IMR-90 (cell line): ENCODE data around the gene SARDH. TPM values are rescaled to one million over a fixed set of nuclear protein-coding genes. Genes with fewer than 3 reads are reported as not detected.

Source experiments
- ATAC-seq: fragments of 200-7000 bp; cut with Tn5 transposase; 2 replicates; pipeline ENCODE4 v1.9.1; 2020; ENCODE audit warnings: low read depth, mild to moderate bottlenecking, moderate library complexity
- BruUV-seq: library from RNA; stranded (reverse); fragments of 400-500 nt; replicated peaks from 2 replicates; lab custom pipeline; 2021; lab: Mats Ljungman, UMichigan
- CTCF ChIA-PET: fragments of 300-600 bp; formaldehyde crosslinking; extraction: SDS; loops from one replicate; lab custom pipeline; 2021; ENCODE audit warnings: antibody characterized with exemption; lab: Yijun Ruan, JAX
- POLR2A ChIA-PET: fragments of 300-600 bp; sonication (Branson Sonifier 250); formaldehyde crosslinking; loops from one replicate; lab custom pipeline; 2022; ENCODE audit warnings: antibody characterized with exemption; ENCODE audit not compliant: unreplicated experiment; lab: Charles Lee
- DNase-seq: peaks from one replicate; pipeline ENCODE4 v3.0.0; 2013
- H2AFZ ChIP-seq: replicated peaks from 2 replicates; pipeline ENCODE3; 2013; ENCODE audit warnings: low read length, mild to moderate bottlenecking; ENCODE audit not compliant: poor library complexity
- H2AK5ac ChIP-seq: 2 replicates; pipeline ENCODE4 v1.6.1; 2013; ENCODE audit warnings: low read depth, low read length, inconsistent platforms
- H2AK9ac ChIP-seq: replicated peaks from 2 replicates; pipeline ENCODE3; 2013; ENCODE audit warnings: mild to moderate bottlenecking, low read depth, low read length, moderate library complexity; ENCODE audit not compliant: poor library complexity
- H2BK120ac ChIP-seq: 2 replicates; pipeline ENCODE4 v1.6.1; 2013; ENCODE audit warnings: low read depth, low read length, inconsistent platforms
- H2BK15ac ChIP-seq: 3 replicates; pipeline ENCODE4 v1.6.1; 2013; ENCODE audit warnings: low read depth, low read length, inconsistent platforms
- H2BK20ac ChIP-seq: 2 replicates; pipeline ENCODE4 v1.6.1; 2013; ENCODE audit warnings: low read depth, mild to moderate bottlenecking, inconsistent platforms, low read length, moderate library complexity
- H2BK5ac ChIP-seq: 2 replicates; pipeline ENCODE4 v1.6.1; 2013; ENCODE audit warnings: mild to moderate bottlenecking, low read depth, low read length, inconsistent platforms; ENCODE audit not compliant: poor library complexity, severe bottlenecking
- H3K14ac ChIP-seq: replicated peaks from 2 replicates; pipeline ENCODE4 v1.6.1; 2013; ENCODE audit warnings: low read depth, low read length, inconsistent platforms
- H3K18ac ChIP-seq: 2 replicates; pipeline ENCODE4 v1.6.1; 2013; ENCODE audit warnings: low read depth, low read length, control low read depth
- H3K23ac ChIP-seq: 2 replicates; pipeline ENCODE4 v1.6.1; 2013; ENCODE audit warnings: low read depth, low read length, inconsistent platforms
- H3K27ac ChIP-seq: 2 replicates; pipeline ENCODE4 v1.5.1; 2013; ENCODE audit warnings: mild to moderate bottlenecking, control low read depth, low read length; ENCODE audit not compliant: insufficient read depth
- H3K27me3 ChIP-seq: 2 replicates; pipeline ENCODE4 v1.6.1; 2013; ENCODE audit warnings: low read length; ENCODE audit not compliant: control insufficient read depth, insufficient read depth
- H3K36me3 ChIP-seq: 2 replicates; pipeline ENCODE4 v1.6.1; 2013; ENCODE audit warnings: low read length, mixed read lengths; ENCODE audit not compliant: control insufficient read depth, insufficient read depth
- H3K4ac ChIP-seq: 2 replicates; pipeline ENCODE4 v1.6.1; 2013; ENCODE audit warnings: low read depth, low read length, inconsistent platforms
- H3K4me1 ChIP-seq: 2 replicates; pipeline ENCODE4 v1.6.1; 2013; ENCODE audit warnings: low read length, mixed read lengths; ENCODE audit not compliant: control insufficient read depth, insufficient read depth
- H3K4me2 ChIP-seq: 2 replicates; pipeline ENCODE4 v1.6.1; 2013; ENCODE audit warnings: low read depth, mild to moderate bottlenecking, control low read depth, low read length, moderate library complexity
- H3K4me3 ChIP-seq: 2 replicates; pipeline ENCODE4 v1.5.1; 2013; ENCODE audit warnings: low read depth, mild to moderate bottlenecking, control low read depth, low read length, moderate library complexity; ENCODE audit not compliant: insufficient read depth
- H3K56ac ChIP-seq: 2 replicates; pipeline ENCODE4 v1.6.1; 2013; ENCODE audit warnings: low read length, inconsistent platforms; ENCODE audit not compliant: insufficient read depth; ENCODE audit errors: extremely low read depth
- H3K79me1 ChIP-seq, 2 experiments: 2 replicates each; pipeline ENCODE4 v1.6.1; 2013; ENCODE audit warnings: low read length in 2 of 2, inconsistent platforms in 1 of 2, low read depth in 1 of 2
- H3K9ac ChIP-seq: 2 replicates; pipeline ENCODE4 v1.6.1; 2013; ENCODE audit warnings: low read depth, low read length, control low read depth
- H3K9me1 ChIP-seq: 2 replicates; pipeline ENCODE4 v1.6.1; 2013; ENCODE audit warnings: low read length, inconsistent platforms; ENCODE audit not compliant: insufficient read depth
- H3K9me3 ChIP-seq: 2 replicates; pipeline ENCODE4 v1.6.1; 2013; ENCODE audit warnings: low read length; ENCODE audit not compliant: control insufficient read depth, insufficient read depth
- H4K20me1 ChIP-seq: 2 replicates; pipeline ENCODE4 v1.6.1; 2013; ENCODE audit warnings: low read length, inconsistent platforms; ENCODE audit not compliant: insufficient read depth
- H4K5ac ChIP-seq: 2 replicates; pipeline ENCODE4 v1.6.1; 2013; ENCODE audit warnings: mild to moderate bottlenecking, low read depth, low read length, control low read depth
- H4K8ac ChIP-seq, 2 experiments: 2 replicates each; pipeline ENCODE4 v1.6.1; 2013; ENCODE audit warnings: low read depth in 2 of 2, low read length in 2 of 2, control low read depth in 1 of 2, inconsistent platforms in 1 of 2
- H4K91ac ChIP-seq: 2 replicates; pipeline ENCODE4 v1.6.1; 2013; ENCODE audit warnings: low read depth, low read length, inconsistent platforms; ENCODE audit not compliant: insufficient read depth
- BHLHE40 ChIP-seq: fragments of 150-350 bp; IDR thresholded peaks from 2 replicates; pipeline ENCODE4 v1.6.1; 2016; ENCODE audit warnings: mild to moderate bottlenecking, low read depth, low read length
- CEBPB ChIP-seq: IDR thresholded peaks from 2 replicates; pipeline ENCODE4 v1.6.1; 2012; ENCODE audit warnings: low read depth, low read length, improper control_type of control experiment
- CHD1 ChIP-seq: IDR thresholded peaks from 2 replicates; pipeline ENCODE4 v1.6.1; 2012; ENCODE audit warnings: low read depth, low read length, improper control_type of control experiment
- CTCF ChIP-seq: conservative IDR thresholded peaks from 2 replicates; pipeline ENCODE4 v1.5.1; 2012; ENCODE audit warnings: mild to moderate bottlenecking, low read depth, low read length, improper control_type of control experiment
- ELK1 ChIP-seq: fragments of 150-350 bp; IDR thresholded peaks from 2 replicates; pipeline ENCODE4 v1.6.1; 2016; ENCODE audit warnings: low read depth, mild to moderate bottlenecking, low read length, moderate library complexity, borderline replicate concordance
- FOS ChIP-seq: fragments of 150-350 bp; IDR thresholded peaks from 2 replicates; pipeline ENCODE4 v1.6.1; 2016; ENCODE audit warnings: low read depth, low read length
- MAFK ChIP-seq: IDR thresholded peaks from 2 replicates; pipeline ENCODE4 v1.6.1; 2012; ENCODE audit warnings: low read depth, low read length, improper control_type of control experiment
- MAZ ChIP-seq: IDR thresholded peaks from 2 replicates; pipeline ENCODE4 v1.6.1; 2012; ENCODE audit warnings: low read depth, mild to moderate bottlenecking, low read length, improper control_type of control experiment, moderate library complexity, borderline replicate concordance
- MXI1 ChIP-seq: IDR thresholded peaks from 2 replicates; pipeline ENCODE4 v1.6.1; 2012; ENCODE audit warnings: low read depth, mild to moderate bottlenecking, low read length, moderate library complexity, borderline replicate concordance
- NFE2L2 ChIP-seq: fragments of 150-350 bp; IDR thresholded peaks from 2 replicates; pipeline ENCODE4 v1.6.1; 2016; ENCODE audit warnings: low read depth, mild to moderate bottlenecking, low read length
- POLR2A ChIP-seq: IDR thresholded peaks from 2 replicates; pipeline ENCODE4 v1.6.1; 2012; ENCODE audit warnings: mild to moderate bottlenecking, low read depth, low read length
- RAD21 ChIP-seq: IDR thresholded peaks from 2 replicates; pipeline ENCODE4 v1.6.1; 2012; ENCODE audit warnings: low read length, improper control_type of control experiment
- RCOR1 ChIP-seq: IDR thresholded peaks from 2 replicates; pipeline ENCODE4 v1.6.1; 2012; ENCODE audit warnings: mild to moderate bottlenecking, low read length, improper control_type of control experiment; ENCODE audit not compliant: insufficient replicate concordance
- RFX5 ChIP-seq: IDR thresholded peaks from 2 replicates; pipeline ENCODE4 v1.8.0; 2012; ENCODE audit warnings: low read depth, mild to moderate bottlenecking, low read length, moderate library complexity
- SMC3 ChIP-seq: fragments of 150-350 bp; IDR thresholded peaks from 2 replicates; pipeline ENCODE4 v1.6.1; 2016; ENCODE audit warnings: low read depth, mild to moderate bottlenecking, antibody characterized with exemption, low read length, moderate library complexity
- WGBS, 2 experiments: methylation state at CpG; one replicate each; pipeline versions ENCODE4 v1.1.5 to v1.1.7; 2013; ENCODE audit warnings: missing lambda C conversion rate in 2 of 2; ENCODE audit not compliant: insufficient read length in 1 of 2; ENCODE audit errors: extremely low coverage in 2 of 2; 5-methylcytosine and 5-hydroxymethylcytosine counted together
- dilution Hi-C: fragments of 300-500 bp; cut with HindIII; formaldehyde crosslinking; loops from one replicate; pipeline ENCODE4 v1.14.3; 2018; ENCODE audit warnings: low sequenced_read_pairs; ENCODE audit not compliant: unreplicated experiment
- in situ Hi-C: fragments of 300-500 bp; cut with MboI; formaldehyde crosslinking; loops from 3 replicates; pipeline ENCODE4 v1.14.3; 2019; ENCODE audit warnings: low sequenced_read_pairs, inconsistent platforms, mixed read lengths
- intact Hi-C: fragments of 100-400 bp; cut with micrococcal nuclease; formaldehyde crosslinking; loops from 2 replicates; pipeline ENCODE4 v1.10.0; 2022
- polyA plus RNA-seq, 3 experiments: library from polyadenylated mRNA; depleted of rRNA; stranded (reverse); fragments of >200 nt; gene quantifications; 2 replicates each; pipeline ENCODE4 v1.2.3, GENCODE V29; 2012; ENCODE audit warnings: low replicate concordance in 1 of 3
- total RNA-seq: library from RNA; depleted of rRNA; stranded (reverse); fragments of >200 nt; gene quantifications from 2 replicates; pipeline ENCODE4 v1.2.3, GENCODE V29; 2012
- TF ChIP-seq, protein P1 (sequence below): fragments of 150-350 bp; IDR thresholded peaks from 2 replicates; pipeline ENCODE4 v1.6.1; 2017; ENCODE audit warnings: mild to moderate bottlenecking, antibody characterized with exemption, low read length, low read depth

Gene SARDH
- total and polyA plus RNA-seq, 2 of the 4 experiments (the other 2 are of a cell fraction): 5.0 to 7.5 TPM

DNA sequence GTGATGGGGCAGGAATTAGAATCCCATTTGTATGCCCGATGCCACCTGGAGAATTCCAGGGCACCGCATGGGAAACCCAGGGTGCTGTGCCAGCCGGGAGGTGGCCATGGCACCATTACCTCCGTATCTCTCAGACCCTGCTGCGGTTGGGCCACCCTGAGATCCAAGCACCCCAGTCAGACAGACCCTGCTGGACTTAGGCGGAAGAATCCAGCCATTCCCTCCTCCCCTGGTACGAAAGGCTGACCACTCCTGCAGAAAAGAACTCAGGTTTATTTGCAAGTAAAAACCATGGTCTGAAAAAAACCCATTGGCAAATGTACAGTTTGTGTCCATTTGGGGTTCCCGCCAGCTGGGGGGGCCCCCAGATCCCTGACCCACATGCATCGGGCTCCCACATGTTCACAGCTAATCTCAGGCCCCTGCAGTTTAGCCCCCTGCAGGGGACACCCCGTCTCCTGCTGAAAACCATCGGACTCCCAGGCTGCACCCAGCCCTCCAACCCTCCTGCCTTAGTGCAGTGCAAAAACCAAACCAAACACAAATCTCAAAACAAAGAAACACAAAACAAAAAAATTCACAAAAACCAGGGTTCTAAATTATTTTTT, 23.6 kb upstream of the SARDH start:
- H3K9me1 ChIP-seq: peaks cover 7% of the 10 kb centered on the region
- H2BK5ac ChIP-seq: no peak overlapping the region
- no peak for DNase-seq
- CTCF ChIA-PET: no interaction called here
- H3K27ac ChIP-seq: no peak overlapping the region
- H3K36me3 ChIP-seq: peaks cover 9% of the 10 kb centered on the region; the same call in 1 of the 2 replicates
- H3K27me3 ChIP-seq: no peaks in the 10 kb centered on the region
- H2BK20ac ChIP-seq: no peak overlapping the region
- no peak overlapping the region for H4K8ac ChIP-seq
- no peak for TF ChIP-seq RAD21
- TF ChIP-seq MAFK: no peak
- TF ChIP-seq, protein P1, sequence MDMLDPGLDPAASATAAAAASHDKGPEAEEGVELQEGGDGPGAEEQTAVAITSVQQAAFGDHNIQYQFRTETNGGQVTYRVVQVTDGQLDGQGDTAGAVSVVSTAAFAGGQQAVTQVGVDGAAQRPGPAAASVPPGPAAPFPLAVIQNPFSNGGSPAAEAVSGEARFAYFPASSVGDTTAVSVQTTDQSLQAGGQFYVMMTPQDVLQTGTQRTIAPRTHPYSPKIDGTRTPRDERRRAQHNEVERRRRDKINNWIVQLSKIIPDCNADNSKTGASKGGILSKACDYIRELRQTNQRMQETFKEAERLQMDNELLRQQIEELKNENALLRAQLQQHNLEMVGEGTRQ: no peak
- TF ChIP-seq MAZ: no peak
- no peak for TF ChIP-seq FOS
- TF ChIP-seq CTCF: no peak
- no peak for TF ChIP-seq BHLHE40
- TF ChIP-seq SMC3: no peak
- TF ChIP-seq POLR2A: no peak
- no peak for TF ChIP-seq RCOR1
- no peak for TF ChIP-seq CEBPB
- TF ChIP-seq MXI1: no peak
- TF ChIP-seq NFE2L2: no peak
- TF ChIP-seq ELK1: no peak
- TF ChIP-seq RFX5: no peak
- no peak for TF ChIP-seq CHD1
- no peak overlapping the region for H2AFZ ChIP-seq
- no peak overlapping the region for H2AK5ac ChIP-seq
- H3K18ac ChIP-seq: no peak overlapping the region
- H3K23ac ChIP-seq: no peak overlapping the region
- no peak overlapping the region for H3K4ac ChIP-seq
- no peaks in the 10 kb centered on the region for H3K9me3 ChIP-seq
- H3K4me3 ChIP-seq: no peak overlapping the region
- H4K20me1 ChIP-seq: no peaks in the 10 kb centered on the region
- ATAC-seq: no peak
- no peak overlapping the region for H3K4me2 ChIP-seq
- H2BK15ac ChIP-seq: no peak overlapping the region
- no peak overlapping the region for H4K91ac ChIP-seq
- H3K9ac ChIP-seq: no peak overlapping the region
- no TSS peak for BruUV-seq
- peaks cover 3% of the 10 kb centered on the region for H3K4me1 ChIP-seq
- intact Hi-C loops (no loop called here), dilution Hi-C loops (no loop called here), in situ Hi-C loops (no loop called here)
- no peak overlapping the region for H2BK120ac ChIP-seq
- no peak overlapping the region for H3K56ac ChIP-seq
- WGBS, 2 experiments: no CpG with 5 or more reads among the region's 11 CpGs
- 0 out of 4 replicates have a peak, but pooled peaks cover 0 to 3% of the 10 kb centered on the region in 2 experiments for H3K79me1 ChIP-seq
- H2AK9ac ChIP-seq: no peak overlapping the region
- H4K5ac ChIP-seq: no peak overlapping the region
- H3K14ac ChIP-seq: no peak overlapping the region
- POLR2A ChIA-PET: no interaction called here
